K562 (cell line): ENCODE results near the gene AIRE. TPM values are rescaled to one million over a fixed set of nuclear protein-coding genes. Genes with fewer than 3 reads are reported as not detected.
A peak's percentile ranks its signal among the peaks of the same experiment; 100 is the strongest.

Experiments
- AFF1 ChIP-seq, 2 experiments: fragments of 450-650 bp; IDR thresholded peaks; 2 replicates each; pipeline ENCODE4 v1.6.1; 2018; ENCODE audit warnings: mild to moderate bottlenecking in 2 of 2, low read depth in 1 of 2; ENCODE audit not compliant: partially characterized antibody in 2 of 2
- CBFA2T2 ChIP-seq: fragments of 450-650 bp; conservative IDR thresholded peaks from 2 replicates; pipeline ENCODE4 v1.6.1; 2017; ENCODE audit warnings: mild to moderate bottlenecking
- CHD4 ChIP-seq: fragments of 200-600 bp; sonication (generic); IDR thresholded peaks from 3 replicates; pipeline ENCODE4 v1.6.1; 2012; ENCODE audit warnings: low read depth, mild to moderate bottlenecking, mixed read lengths, low read length, inconsistent platforms; ENCODE audit not compliant: insufficient read depth, insufficient replicate concordance, poor library complexity, severe bottlenecking
- HEY1 ChIP-seq: fragments of 250-450 bp; sonication (Bioruptor Pico); IDR thresholded peaks from 2 replicates; pipeline ENCODE4 v1.5.0; 2020; ENCODE audit warnings: mild to moderate bottlenecking, moderate library complexity, borderline replicate concordance
- HMGXB4 ChIP-seq: sonication (generic); formaldehyde crosslinking; IDR thresholded peaks from 2 replicates; pipeline ENCODE4 v1.8.1; 2023; ENCODE audit warnings: mild to moderate bottlenecking, missing genetic modification reagents
- ID3 ChIP-seq, 2 experiments: fragments of 250-450 bp in 1 of 2; fragments of 450-650 bp in 1 of 2; sonication (Bioruptor Pico) in 1 of 2; IDR thresholded peaks; 2 replicates each; pipeline versions ENCODE4 v1.6.1 to v1.8.0; 2016 to 2021; ENCODE audit warnings: mild to moderate bottlenecking in 2 of 2, moderate library complexity in 2 of 2, missing compliant biosample characterization in 1 of 2, missing genetic modification characterization in 1 of 2
- NEUROD1 ChIP-seq: fragments of 150-350 bp; IDR thresholded peaks from 2 replicates; pipeline ENCODE4 v1.6.1; 2014; ENCODE audit warnings: borderline replicate concordance, low read length, low read depth; ENCODE audit not compliant: partially characterized antibody
- PATZ1 ChIP-seq: fragments of 250-450 bp; sonication (Bioruptor Pico); IDR thresholded peaks from 2 replicates; pipeline ENCODE4 v1.5.0; 2020; ENCODE audit warnings: mild to moderate bottlenecking, borderline replicate concordance
- SPI1 ChIP-seq: IDR thresholded peaks from 2 replicates; pipeline ENCODE4 v1.6.1; 2011; ENCODE audit warnings: low read depth, low read length, control low read depth, borderline replicate concordance
- SRSF7 ChIP-seq: fragments of 200-400 bp; formaldehyde crosslinking; optimal IDR thresholded peaks from 2 replicates; pipeline ENCODE3; 2017; ENCODE audit warnings: mild to moderate bottlenecking, low read depth, low read length
- TFAP4 ChIP-seq: sonication (generic); formaldehyde crosslinking; IDR thresholded peaks from 2 replicates; pipeline ENCODE4 v1.8.0; 2022; ENCODE audit warnings: missing genetic modification reagents, mild to moderate bottlenecking, moderate library complexity, borderline replicate concordance
- ZNF274 ChIP-seq: IDR thresholded peaks from 2 replicates; pipeline ENCODE4 v1.6.1; 2011; ENCODE audit warnings: low read depth, mild to moderate bottlenecking, low read length, moderate library complexity, borderline replicate concordance
- ZNF507 ChIP-seq: conservative IDR thresholded peaks from 2 replicates; pipeline ENCODE4 v1.6.1; 2017; ENCODE audit warnings: missing genetic modification characterization, missing compliant biosample characterization
- polyA plus RNA-seq, 8 experiments: library from polyadenylated mRNA; depleted of rRNA in 4 of 8; stranded (reverse) in 5 of 8; unstranded in 3 of 8; fragments of >200 nt; fragmentation: Nextera tagmentation in 2 of 8; fragmentation: Illumina TruSeq in 1 of 8; extraction: Ambion mirVana in 2 of 8; extraction: Trizol in 1 of 8; gene quantifications; 2 replicates each; pipeline versions ENCODE4 v1.2.1 to v1.2.3, GENCODE V29; 2011 to 2014; ENCODE audit warnings: inconsistent platforms in 1 of 8, missing spikeins in 1 of 8
- total RNA-seq, 7 experiments: library from RNA; depleted of rRNA in 6 of 7; stranded (reverse); fragments of >200 nt in 6 of 7; fragmentation: Illumina TruSeq in 2 of 7; extraction: Trizol in 2 of 7; gene quantifications; 2 replicates each; pipeline versions ENCODE4 v1.2.1 to v1.2.3, GENCODE V29; 2011 to 2021; ENCODE audit warnings: low replicate concordance in 1 of 7

AIRE gene
- total and polyA plus RNA-seq, 9 of the 15 experiments (the other 6 are each of a cell fraction or from before 2014, with no cell fraction given) = 0.01 TPM; not detected in 8

- TF ChIP-seq PATZ1 (CRISPR knock-in tag) = no peak
- no peak for TF ChIP-seq HMGXB4
- TF ChIP-seq ID3 (CRISPR knock-in tag; IDR thresholded peaks at IDR 0.05) = no peak
- no peak for TF ChIP-seq ID3 (tag; IDR thresholded peaks at IDR 0.05)
- TF ChIP-seq ZNF274 = no peak
- TF ChIP-seq ZNF507 (tag) = no peak
- TF ChIP-seq TFAP4 (CRISPR knock-in tag) = peak; percentile 68; the same call in 1 of the 2 replicates
- no peak for TF ChIP-seq SPI1
- no peak for TF ChIP-seq CHD4
- no peak for TF ChIP-seq HEY1 (CRISPR knock-in tag)
- no peak for TF ChIP-seq CBFA2T2
- TF ChIP-seq AFF1 (IDR thresholded peaks at IDR 0.05; ENCODE audit: low read depth in 1 of 2, partially characterized antibody in 2 of 2) = no peak
- no peak for TF ChIP-seq SRSF7
- TF ChIP-seq NEUROD1 = no peak
Observed at GRCh38 chr21:44297525-44298290, 12.0 kb downstream of the AIRE start (continued).
